GM19193 (cell line): ENCODE data around the gene OLFML1.

ENCODE experiments used
- POLR2A ChIP-seq: IDR thresholded peaks from 4 replicates; pipeline ENCODE4 v1.6.1; 2011; ENCODE audit not compliant: insufficient read depth, insufficient read length; ENCODE audit errors: extremely low read depth

The OLFML1 gene

DNA sequence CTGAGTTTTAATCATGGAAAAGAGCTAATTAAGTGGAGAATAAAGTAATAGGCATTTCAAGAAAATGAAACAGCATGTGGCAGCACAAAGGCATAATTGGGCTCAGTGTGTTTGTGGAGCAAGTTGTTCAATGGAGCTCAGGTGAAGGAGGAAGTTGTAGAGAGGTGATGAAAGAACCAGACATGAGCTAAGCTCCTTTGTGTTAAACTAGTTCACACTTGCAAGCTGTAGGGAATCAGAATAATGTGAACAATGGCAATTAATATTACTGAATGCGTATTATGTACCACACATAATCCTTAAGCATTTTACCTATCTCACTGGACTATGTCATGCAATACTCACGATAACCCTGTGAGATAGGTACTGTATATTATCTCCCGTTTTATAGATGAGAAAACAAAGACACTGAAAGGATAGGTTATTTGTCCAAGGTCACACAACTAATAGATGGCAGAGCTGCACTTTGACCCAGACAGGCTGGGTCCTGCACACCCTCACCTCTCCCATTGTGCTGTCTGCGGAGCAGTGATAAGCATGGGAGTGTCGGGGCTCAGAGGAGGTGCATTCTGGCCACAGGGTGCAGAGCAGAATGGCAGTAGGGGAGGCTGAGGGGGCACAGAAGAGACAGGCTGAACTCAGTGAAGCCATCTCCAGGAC, 8.9 kb downstream of the OLFML1 start:
- TF ChIP-seq POLR2A = no peak

DNA sequence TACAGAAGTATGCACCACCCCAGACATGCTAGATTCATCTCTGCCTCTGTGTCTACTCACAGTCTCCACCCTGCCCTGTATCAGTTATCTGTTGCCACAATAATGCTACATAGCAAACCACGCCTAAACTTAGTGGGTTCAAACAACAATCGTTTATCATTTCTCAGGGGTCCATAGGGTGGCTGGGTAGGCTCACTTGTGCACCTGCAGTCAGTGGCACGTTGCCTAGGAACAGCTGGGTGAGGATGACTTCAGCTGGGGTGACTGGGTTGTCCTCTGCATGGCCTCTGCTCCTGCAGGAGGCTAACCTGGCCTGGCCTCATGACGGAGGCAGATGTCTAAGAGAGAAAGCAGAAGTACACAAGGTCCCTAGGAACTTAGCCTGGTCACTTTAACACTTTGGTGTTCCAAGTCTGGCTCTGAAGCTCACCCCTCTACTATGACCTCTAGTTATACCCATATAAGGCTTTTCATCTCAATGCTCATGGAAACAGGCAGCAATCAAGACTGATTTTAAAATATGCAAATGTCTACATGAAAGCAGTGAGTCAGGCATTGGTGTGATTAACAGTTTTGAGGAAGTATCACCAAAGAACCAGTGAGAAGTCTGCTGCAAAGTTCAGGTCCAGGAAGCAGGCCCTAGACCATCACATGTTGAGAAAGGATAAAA, 10.7 kb downstream of the OLFML1 start:
- TF ChIP-seq POLR2A = no peak

DNA sequence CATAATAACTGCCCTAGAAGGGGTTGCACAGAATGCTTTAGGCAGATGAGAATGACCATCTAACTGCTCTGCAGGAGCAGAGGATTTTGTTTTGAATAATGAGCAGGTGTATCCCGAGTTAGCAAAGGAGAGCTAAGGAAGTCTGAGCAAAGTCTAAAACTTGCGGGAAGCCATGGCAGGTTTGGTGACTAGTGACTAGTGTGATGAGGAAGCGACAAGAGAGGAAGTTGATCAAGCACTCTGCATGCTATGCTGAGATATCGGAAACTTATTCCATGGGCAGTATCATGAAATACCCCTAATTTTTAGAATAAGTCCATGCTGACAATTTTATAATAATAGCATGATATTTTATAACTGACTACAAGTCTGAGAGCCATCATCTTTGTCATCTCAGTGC, 12.9 kb downstream of the OLFML1 start:
- no peak for TF ChIP-seq POLR2A

DNA sequence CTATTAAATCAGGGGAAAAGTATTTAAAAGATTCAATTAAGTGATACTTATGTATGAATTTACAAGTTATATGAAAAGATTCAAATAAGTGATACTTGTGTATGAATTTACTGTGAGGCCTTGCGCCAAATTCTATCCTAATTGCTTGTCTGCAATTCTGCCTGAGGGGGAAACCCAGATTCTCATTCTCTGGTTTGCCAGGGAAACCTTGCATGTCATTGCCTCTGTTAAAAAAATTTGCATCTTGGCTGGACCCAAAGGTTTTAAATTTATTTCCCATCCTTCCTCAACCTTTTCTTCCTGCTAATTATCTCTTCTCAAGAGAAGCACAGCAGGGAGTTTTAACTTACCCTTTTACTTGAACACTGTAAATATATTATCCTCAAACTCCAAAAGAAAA, 13.8 kb downstream of the OLFML1 start:
- no peak for TF ChIP-seq POLR2A

DNA sequence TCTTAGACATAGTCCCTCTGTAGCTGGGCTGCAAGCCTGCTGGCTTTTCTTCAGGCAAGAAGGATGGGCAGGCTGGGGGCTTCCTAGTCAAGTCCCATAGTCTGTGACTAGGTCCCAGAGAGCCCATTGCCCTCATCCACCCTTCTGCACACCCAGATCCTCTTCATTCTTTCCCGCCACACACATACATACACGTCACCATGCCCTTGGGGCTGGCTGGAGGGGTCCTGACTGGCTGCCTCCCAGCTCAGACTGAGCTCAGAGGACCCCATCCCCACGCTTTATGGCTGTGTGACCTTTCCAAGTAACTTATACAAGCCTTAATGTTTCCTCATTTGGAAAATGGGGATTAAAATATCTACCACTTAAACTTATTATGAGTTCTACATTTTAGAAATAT, 14.9 kb downstream of the OLFML1 start:
- no peak for TF ChIP-seq POLR2A

DNA sequence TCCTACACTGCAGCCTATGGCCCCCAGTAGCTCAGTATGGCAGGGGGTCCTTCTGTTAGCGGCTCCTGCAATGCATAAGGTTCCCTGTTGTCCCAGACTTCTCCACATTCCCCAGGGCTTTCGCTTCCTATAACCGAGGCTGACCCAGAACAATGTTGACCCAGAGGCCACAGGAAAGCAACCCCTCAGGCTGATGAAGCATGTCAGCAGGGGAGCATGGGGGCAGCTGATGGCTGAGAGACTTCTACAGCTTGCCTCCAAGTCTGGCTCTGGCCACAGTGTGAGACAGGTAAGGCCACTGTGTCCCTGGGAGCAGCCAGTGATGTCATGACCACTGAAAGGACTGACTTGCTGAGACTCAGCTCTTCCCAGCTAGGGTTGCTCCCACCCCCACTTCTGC, 15.9 kb downstream of the OLFML1 start:
- TF ChIP-seq POLR2A = no peak

DNA sequence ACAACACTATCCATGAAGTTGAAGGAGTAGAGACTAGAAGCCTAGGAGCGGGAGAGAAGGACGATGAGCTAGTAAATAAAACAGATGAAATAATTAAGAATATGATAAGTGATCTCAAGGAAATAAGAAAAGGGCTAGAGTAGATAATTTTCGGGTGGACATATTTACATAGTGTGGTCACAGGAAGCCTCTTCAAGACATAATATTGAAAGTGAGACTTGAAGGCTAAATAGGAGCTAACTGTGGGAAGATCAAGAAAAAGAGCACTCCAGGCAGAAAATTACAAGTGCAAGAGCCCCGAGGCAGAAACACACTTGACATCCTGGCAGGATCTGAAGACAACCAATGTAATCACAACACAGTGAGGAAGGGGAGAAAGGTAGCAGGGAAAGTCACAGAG, 16.6 kb downstream of the OLFML1 start:
- no peak for TF ChIP-seq POLR2A

DNA sequence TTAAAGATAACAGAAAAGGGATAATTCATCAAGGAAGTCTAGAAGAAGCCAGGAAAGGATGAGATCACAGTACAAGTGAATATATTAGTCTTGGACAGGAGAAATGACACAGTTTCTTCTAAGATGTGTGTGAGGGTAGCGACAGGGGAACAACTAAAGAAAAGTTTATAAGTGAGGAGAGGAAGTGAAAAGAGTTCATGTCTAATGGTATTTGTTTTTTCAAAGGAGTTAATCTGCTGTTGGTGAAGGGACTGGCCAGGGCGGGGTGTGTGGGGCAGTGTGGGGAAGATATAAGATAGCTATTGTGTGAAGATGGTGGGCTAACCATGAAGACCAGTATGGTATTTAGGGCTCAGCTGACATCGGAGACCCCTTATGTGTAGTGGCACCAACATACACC, 20.9 kb downstream of the OLFML1 start:
- no peak for TF ChIP-seq POLR2A

DNA sequence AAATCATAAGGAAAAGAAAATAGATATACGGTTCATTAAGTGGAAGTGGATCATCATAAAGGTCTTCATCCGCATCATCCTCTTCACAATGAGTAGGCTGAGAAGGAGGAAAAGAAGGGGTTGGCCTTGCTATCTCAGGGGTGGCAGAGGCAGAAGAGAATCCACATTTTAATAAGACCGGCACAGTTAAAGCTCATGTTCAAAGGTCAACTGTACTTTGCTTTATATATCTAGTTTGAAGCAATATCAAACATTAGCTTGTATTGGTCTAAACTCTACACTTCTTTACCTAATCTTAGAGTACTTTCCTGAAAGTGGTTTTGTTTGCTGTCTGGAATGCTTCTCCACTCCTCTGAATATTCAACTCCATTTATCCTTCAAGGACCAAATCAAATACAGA, 22.8 kb downstream of the OLFML1 start:
- no peak for TF ChIP-seq POLR2A

DNA sequence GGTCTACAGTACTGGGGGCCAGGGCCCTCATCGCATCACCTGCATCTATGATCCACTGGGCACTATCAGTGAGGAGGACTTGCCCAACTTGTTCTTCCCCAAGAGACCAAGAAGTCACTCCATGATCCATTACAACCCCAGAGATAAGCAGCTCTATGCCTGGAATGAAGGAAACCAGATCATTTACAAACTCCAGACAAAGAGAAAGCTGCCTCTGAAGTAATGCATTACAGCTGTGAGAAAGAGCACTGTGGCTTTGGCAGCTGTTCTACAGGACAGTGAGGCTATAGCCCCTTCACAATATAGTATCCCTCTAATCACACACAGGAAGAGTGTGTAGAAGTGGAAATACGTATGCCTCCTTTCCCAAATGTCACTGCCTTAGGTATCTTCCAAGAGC, 24.7 kb downstream of the OLFML1 start:
- TF ChIP-seq POLR2A = no peak

DNA sequence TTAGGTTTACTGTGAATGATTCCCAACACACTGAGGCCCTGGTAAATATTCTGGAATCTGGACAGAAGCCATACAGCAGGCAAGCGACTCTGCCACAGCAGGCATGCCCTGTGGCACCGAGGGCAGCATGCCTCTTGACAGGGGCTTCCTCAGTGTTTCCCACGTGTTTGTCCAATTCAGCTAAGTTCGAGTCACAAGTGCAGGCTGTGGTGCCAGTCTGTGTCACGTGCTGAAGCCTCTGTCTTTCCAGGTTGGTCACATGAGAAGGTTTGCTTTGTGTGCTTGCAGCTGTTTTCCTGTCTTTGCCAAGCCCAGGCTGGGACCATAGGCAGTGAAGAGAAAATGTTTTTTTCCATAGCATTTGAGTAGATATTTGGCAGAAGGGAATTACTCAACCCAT, 26.1 kb downstream of the OLFML1 start:
- no peak for TF ChIP-seq POLR2A

DNA sequence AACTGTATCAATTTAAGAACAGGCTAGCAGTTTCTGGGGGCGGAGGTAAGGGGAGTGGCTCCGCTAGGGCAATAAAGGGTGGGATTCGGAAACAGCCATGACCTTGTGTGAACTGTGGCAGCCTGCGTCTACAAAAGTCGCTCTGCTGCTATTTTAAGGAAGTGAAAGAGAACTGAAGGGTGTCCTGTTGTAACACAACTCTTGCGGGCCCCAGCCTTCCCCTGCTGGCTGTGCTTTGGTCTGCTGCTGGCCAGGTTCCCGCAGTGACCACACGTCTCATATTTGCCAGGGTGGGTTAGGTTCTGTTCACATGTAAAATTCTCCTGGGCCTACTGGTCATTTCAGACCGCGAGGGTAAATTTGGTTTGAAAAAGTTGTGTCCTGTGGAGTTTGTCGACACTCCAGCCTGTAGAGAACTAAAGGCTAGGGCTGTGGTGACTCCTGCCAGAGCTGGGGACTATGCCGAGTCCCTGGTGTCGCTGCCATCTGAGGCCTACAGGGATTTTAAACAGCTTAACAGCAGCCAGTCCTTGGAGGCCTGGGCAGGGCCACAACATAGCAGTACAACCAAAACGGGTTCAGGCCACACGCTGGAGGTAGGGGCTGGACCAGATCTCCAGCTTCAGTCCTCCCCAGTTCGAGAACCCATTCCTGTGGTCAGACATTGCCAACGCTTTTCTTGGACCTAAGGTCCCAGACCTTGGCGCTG, 27.4 kb downstream of the OLFML1 start:
- peak; percentile 54 for TF ChIP-seq POLR2A

DNA sequence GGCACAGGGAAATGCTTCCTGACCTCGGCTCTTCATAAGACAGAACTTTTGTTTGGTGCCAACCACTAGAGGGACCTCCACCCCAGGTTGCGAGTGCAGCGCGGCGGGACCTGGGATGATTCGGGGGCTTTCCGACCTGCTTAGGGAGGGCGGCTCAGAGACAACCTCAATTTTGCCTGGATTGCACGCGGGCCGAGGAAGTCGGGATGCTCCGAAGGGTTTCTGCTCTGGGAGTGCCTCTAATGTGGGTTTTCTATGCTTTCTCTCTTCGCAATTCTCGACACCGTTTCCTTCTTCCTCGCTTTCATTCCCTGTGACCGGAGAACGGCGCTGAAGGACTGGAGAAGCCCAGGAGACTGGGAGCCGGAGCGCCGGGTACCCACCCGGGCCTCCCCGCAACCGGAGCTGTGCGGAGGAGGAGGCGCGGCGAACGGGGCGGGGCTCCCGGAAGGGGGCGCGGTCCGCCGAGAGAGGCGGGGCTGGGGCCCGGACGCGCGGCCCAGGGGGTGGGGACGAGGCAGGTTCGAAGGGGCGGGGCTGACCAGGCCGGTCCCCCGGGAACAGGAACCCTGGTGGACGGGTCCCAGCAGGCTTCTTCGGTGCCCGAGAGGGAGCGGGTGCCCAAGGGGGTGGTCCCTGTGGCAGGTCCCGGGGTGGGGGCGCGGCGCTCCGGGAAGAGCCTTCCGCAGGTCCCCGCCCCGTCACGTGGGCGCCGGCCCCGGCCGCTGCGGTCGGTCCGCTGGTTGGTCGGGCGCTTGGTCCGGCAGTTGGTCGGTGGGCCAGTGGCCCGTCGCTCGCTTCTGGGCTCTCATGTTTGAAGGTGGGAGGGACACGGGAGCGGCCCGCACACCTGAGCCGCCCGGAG, 28.2 kb downstream of the OLFML1 start, which contains the start of gene PPFIBP2:
PPFIBP2 (plus strand) TSS at position 766 of the 865 bp plus-strand sequence. CDS start 35,477 bp downstream, outside the sequence.
- peak; percentile 80 for TF ChIP-seq POLR2A

DNA sequence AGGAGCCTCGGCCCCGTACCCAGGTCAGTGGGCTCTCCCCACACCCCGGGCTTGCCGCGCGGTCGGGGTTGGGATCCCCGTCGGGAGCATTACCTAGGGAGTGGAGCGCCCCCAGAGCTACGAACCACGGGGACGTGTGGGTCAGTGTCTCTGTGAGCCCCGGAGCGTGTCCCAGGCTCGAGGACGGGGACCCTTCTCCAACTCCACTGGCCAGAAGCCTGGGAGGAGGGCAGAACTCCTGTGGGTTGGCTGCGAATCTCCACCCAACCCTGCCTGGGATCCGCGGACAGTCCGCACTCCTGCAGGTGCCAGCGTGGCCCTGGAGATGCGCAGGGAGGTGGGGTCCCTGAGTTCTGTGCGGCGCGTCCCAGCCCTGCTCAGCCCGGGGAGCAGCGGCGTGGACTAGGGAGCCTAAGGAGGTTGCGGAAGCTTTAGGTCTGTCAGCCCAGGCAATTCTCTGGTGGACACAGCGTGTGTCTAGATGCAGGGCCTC, 28.8 kb downstream of the OLFML1 start:
- TF ChIP-seq POLR2A = no peak

DNA sequence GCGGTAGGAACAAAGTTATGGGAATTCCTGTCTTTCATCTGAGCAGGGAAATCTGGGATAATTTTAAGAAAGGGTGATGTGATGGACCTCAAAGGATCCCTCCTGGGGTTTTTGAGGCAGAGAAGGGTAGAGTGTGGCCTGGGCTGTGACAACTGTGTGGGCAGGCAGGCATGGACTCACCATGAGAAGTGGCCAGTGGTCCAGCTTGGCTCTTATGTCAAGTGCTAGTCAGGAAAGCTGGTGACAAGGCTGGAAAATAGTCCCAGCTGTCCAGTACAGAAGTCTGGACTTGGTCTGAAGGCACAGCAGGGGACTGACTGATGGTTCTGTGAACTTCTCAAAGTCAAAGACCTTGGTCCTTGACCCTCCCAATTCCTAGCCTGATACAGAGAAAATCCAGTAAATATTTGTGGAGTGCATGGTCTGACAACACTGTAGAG, 30.2 kb downstream of the OLFML1 start:
- no peak for TF ChIP-seq POLR2A
